Measurements from ENCODE around the gene PAQR9. TPM values are rescaled to one million over a fixed set of nuclear protein-coding genes. Genes with fewer than 3 reads are reported as not detected.

The PAQR9 gene
- polyA plus RNA-seq, 1 donor (not counting 4 experiments of a cell fraction or from before 2014, with no cell fraction given), result not detected

DNA sequence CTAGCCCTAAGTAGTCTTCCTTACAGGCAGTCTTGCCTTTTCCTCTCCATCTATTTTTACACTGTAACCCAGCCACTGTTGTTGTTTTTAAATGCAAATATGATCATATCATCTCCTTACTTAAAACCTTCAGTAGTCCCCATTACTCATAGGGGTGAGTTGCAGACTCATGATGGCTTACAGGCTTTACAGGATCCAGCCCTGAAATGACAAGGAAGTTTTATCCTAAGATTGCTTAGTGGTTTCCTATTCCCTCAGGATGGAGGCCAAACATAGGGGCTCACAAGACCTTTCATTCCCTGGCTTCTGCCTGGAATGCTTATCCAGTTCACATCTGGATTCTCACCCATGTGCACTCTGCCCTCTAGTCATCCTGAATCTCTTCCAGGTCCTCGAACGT lies 46.9 kb downstream of the PAQR9 start:
- H3K4me2 ChIP-seq (ENCODE audit: control insufficient read depth, extremely low read depth, insufficient read depth, low read depth, low read length), result no peak overlapping the region
- no peaks in the 10 kb centered on the region for H3K79me2 ChIP-seq (ENCODE audit: control insufficient read depth, insufficient read depth, low read length)
- H3K36me3 ChIP-seq (ENCODE audit: control insufficient read depth in 2 of 2, extremely low read depth in 1 of 2, insufficient read depth in 2 of 2, low read length in 2 of 2), result no peaks in the 10 kb centered on the region
- no peak overlapping the region for H3K9ac ChIP-seq (ENCODE audit: control insufficient read depth, extremely low read depth, insufficient read depth, low read length)
- H3K9me3 ChIP-seq (ENCODE audit: control insufficient read depth, low read depth, low read length), result no peaks in the 10 kb centered on the region
- TF ChIP-seq, protein P1, sequence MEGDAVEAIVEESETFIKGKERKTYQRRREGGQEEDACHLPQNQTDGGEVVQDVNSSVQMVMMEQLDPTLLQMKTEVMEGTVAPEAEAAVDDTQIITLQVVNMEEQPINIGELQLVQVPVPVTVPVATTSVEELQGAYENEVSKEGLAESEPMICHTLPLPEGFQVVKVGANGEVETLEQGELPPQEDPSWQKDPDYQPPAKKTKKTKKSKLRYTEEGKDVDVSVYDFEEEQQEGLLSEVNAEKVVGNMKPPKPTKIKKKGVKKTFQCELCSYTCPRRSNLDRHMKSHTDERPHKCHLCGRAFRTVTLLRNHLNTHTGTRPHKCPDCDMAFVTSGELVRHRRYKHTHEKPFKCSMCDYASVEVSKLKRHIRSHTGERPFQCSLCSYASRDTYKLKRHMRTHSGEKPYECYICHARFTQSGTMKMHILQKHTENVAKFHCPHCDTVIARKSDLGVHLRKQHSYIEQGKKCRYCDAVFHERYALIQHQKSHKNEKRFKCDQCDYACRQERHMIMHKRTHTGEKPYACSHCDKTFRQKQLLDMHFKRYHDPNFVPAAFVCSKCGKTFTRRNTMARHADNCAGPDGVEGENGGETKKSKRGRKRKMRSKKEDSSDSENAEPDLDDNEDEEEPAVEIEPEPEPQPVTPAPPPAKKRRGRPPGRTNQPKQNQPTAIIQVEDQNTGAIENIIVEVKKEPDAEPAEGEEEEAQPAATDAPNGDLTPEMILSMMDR (optimal IDR thresholded peaks at IDR 0.05 in 1 of 3, IDR thresholded peaks at IDR 0.05 in 1 of 3, conservative IDR thresholded peaks at IDR 0.05 in 1 of 3; ENCODE audit: extremely low read depth in 1 of 3, insufficient read depth in 2 of 3, low read length in 3 of 3), result no peak
- TF ChIP-seq EZH2 (IDR thresholded peaks at IDR 0.05; ENCODE audit: low read length), result no peak
- H3K27ac ChIP-seq (ENCODE audit: control insufficient read depth, insufficient read depth, low read length), result no peak overlapping the region
- no peak for DNase-seq (ENCODE audit: low read depth, low spot score)
- dilution Hi-C loops (cut with MboI; ENCODE audit: extremely low pct_ligation_motif_present, low sequenced_read_pairs), result no loop called here
- H3K4me3 ChIP-seq (ENCODE audit: control insufficient read depth in 2 of 3, extremely low read depth in 1 of 3, insufficient read depth in 2 of 3, low read depth in 1 of 3, low read length in 3 of 3), result no peak overlapping the region
- no peaks in the 10 kb centered on the region for H3K9me1 ChIP-seq (ENCODE audit: control insufficient read depth, extremely low read depth, insufficient read depth, low read length)
- H4K20me1 ChIP-seq (ENCODE audit: control insufficient read depth, extremely low read depth, insufficient read depth, low read length), result no peaks in the 10 kb centered on the region
- no peaks in the 10 kb centered on the region for H3K4me1 ChIP-seq (ENCODE audit: control insufficient read depth, extremely low read depth, insufficient read depth, low read length)
- H3K27me3 ChIP-seq (ENCODE audit: control insufficient read depth, extremely low read depth, insufficient read depth, low read length), result no peaks in the 10 kb centered on the region
- H2AFZ ChIP-seq (ENCODE audit: control insufficient read depth, low read length), result no peak overlapping the region
- FAIRE-seq, result no peak

DNA sequence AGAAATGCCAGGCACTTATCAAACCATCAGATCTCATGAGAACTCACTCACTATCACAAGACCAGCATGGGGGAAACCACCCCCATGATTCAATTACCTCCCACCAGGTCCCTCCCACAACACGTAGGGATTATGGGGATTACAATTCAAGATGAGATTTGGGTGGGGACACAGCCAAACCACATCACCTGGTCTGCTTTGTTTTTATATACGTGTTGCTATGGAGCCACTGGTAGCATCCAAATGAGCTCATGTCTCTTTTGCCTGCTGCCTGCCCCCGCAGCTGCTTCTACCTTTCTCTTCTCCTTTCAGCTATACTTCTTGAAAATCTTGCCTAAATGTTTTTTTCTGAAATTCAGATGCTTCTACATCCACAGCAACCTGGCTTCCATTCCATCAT lies 47.8 kb downstream of the PAQR9 start:
- TF ChIP-seq EZH2 (IDR thresholded peaks at IDR 0.05; ENCODE audit: low read length), result no peak
- TF ChIP-seq, protein P1 (optimal IDR thresholded peaks at IDR 0.05 in 1 of 3, IDR thresholded peaks at IDR 0.05 in 1 of 3, conservative IDR thresholded peaks at IDR 0.05 in 1 of 3; ENCODE audit: extremely low read depth in 1 of 3, insufficient read depth in 2 of 3, low read length in 3 of 3), result no peak
- FAIRE-seq, result no peak

More for the DNA sequence above, 47.8 kb downstream of the PAQR9 start:
- no peak overlapping the region for H3K4me3 ChIP-seq (ENCODE audit: control insufficient read depth in 2 of 3, extremely low read depth in 1 of 3, insufficient read depth in 2 of 3, low read depth in 1 of 3, low read length in 3 of 3)
- H3K4me2 ChIP-seq (ENCODE audit: control insufficient read depth, extremely low read depth, insufficient read depth, low read depth, low read length), result no peak overlapping the region
- H3K9me3 ChIP-seq (ENCODE audit: control insufficient read depth, low read depth, low read length), result no peaks in the 10 kb centered on the region
- no peak overlapping the region for H3K9ac ChIP-seq (ENCODE audit: control insufficient read depth, extremely low read depth, insufficient read depth, low read length)
- no peaks in the 10 kb centered on the region for H3K27me3 ChIP-seq (ENCODE audit: control insufficient read depth, extremely low read depth, insufficient read depth, low read length)
- no peaks in the 10 kb centered on the region for H4K20me1 ChIP-seq (ENCODE audit: control insufficient read depth, extremely low read depth, insufficient read depth, low read length)
- DNase-seq (ENCODE audit: low read depth, low spot score), result no peak
- H2AFZ ChIP-seq (ENCODE audit: control insufficient read depth, low read length), result no peak overlapping the region
- dilution Hi-C loops (cut with MboI; ENCODE audit: extremely low pct_ligation_motif_present, low sequenced_read_pairs), result no loop called here
- H3K4me1 ChIP-seq (ENCODE audit: control insufficient read depth, extremely low read depth, insufficient read depth, low read length), result no peaks in the 10 kb centered on the region
- no peaks in the 10 kb centered on the region for H3K9me1 ChIP-seq (ENCODE audit: control insufficient read depth, extremely low read depth, insufficient read depth, low read length)
- no peaks in the 10 kb centered on the region for H3K36me3 ChIP-seq (ENCODE audit: control insufficient read depth in 2 of 2, extremely low read depth in 1 of 2, insufficient read depth in 2 of 2, low read length in 2 of 2)
- H3K27ac ChIP-seq (ENCODE audit: control insufficient read depth, insufficient read depth, low read length), result no peak overlapping the region
- H3K79me2 ChIP-seq (ENCODE audit: control insufficient read depth, insufficient read depth, low read length), result no peaks in the 10 kb centered on the region

Measured in keratinocyte (primary cell).